Measurements from ENCODE around the gene CNR2.
"Not testable (repeated sequence)": the region's sequence is repeated elsewhere in the genome, so short reads cannot be mapped to it uniquely, and the experiment has no call there.

Gene CNR2

DNA sequence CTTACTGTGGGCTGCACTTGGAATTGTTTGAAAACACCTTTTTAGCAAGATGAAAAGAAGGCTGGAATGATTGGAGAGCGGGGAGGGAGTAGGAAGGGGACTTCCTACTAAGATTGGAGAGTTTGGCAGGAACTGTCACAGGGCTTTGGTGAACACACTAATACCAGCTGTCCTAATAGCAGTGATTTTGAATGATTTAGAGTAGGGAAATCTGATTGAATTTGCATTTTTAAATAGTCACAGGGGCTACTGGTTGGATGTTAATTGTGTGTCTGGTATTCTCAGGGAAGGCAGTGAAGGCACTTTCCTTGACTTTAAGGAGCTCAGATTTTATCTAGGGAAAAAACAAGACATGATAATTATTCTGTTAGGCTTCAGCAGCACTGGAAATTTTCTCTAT is 85.4 kb downstream of the CNR2 start:
- DNase-seq: no peak

DNA sequence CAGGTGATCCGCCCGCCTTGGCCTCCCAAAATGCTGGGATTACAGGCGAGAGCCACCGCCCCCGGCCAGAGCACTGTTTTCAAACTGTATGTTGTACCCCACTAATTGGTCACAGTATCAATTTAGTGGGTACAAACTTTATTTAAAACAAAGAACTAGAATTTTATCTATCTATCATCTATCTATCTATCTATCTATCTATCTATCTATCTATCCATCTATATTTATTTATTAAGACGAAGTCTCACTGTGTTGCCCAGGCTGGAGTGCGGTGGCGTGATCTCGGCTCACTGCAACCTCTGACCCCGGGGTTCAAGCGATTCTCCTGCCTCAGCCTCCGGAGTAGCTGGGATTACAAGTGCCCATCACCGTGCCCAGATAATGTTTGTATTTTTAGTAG is 86.6 kb downstream of the CNR2 start:
- DNase-seq: not testable (repeated sequence)

DNA sequence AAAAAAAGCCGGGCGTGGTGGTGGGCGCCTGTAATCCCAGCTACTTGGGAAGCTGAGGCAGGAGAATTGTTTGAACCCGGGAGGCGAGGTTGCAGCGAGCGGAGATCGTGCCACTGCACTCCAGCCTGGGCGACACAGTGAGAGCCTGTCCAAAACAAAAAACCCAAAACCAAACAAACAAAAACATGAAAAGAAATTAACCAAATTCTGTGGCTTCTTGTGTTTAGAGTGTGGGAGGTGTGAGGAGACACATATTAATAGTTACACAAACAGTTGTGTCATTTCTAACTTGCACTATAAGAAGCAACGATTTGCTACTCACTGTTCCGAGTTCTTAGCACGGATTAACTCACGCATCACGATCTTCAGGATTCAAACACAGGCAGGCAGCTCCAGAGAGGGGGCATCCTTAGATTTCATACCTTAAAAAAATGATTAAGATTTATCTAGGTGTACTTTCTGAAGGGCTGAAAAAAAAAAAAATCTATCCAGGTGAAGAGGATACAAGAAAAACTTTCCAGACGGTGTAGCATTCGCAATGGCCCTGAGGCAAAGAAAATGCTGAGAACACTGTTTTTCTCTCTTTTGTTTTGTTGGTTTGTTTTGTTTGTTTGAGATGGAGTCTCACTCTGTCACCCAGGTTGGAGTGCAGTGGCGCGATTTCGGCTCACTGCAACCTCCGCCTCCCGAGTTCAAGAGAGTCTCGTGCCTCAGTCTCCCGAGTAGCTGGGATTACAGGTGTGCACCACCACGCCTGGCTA is 87.2 kb downstream of the CNR2 start:
- no peak for DNase-seq

- DNase-seq: peak; percentile 82
Observed at GRCh38 chr1:23825076-23825761, 87.9 kb downstream of the CNR2 start, which contains the start of gene HMGCL. Gene HMGCL, minus strand, starts transcription at chr1:23825429. Its CDS starts 14 bp downstream, at chr1:23825415.

DNA sequence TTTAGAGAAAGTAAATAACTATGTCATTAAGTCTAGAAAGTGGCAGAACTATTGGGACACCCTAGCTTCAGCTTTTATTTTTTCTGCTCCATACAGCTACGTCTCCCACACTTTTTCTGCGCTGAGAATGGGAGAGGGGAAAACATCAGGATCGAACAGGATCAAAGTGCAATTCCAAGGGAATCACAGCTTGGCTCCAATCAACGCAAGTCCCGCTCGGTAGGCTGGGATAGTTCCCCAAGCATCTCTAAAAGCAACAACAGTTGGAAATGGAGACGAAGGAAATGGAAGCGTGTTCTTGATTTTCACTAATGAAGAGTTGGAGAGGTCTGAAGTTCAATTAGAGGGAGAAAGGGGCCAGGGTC is 88.5 kb downstream of the CNR2 start:
- no peak for DNase-seq

- no peak for DNase-seq
Observed at GRCh38 chr1:23823767-23824166, 89.4 kb downstream of the CNR2 start.

All from amniotic stem cell (primary cell).